SK-N-SH (cell line): Measurements from ENCODE around the gene HIPK3.

Source experiments
- POLR2AphosphoS5 ChIP-seq: IDR thresholded peaks from 2 replicates; pipeline ENCODE4 v1.6.1; 2012; ENCODE audit warnings: low read depth, low read length
- REST ChIP-seq: IDR thresholded peaks from 2 replicates; pipeline ENCODE4 v1.6.1; 2012; ENCODE audit warnings: mild to moderate bottlenecking, low read depth, low read length, moderate library complexity
- TAF1 ChIP-seq: IDR thresholded peaks from 2 replicates; pipeline ENCODE4 v1.6.1; 2012; ENCODE audit warnings: low read depth, mild to moderate bottlenecking, low read length, moderate library complexity, borderline replicate concordance
- YY1 ChIP-seq: IDR thresholded peaks from 2 replicates; pipeline ENCODE4 v1.4.0; 2012; ENCODE audit warnings: low read depth, mild to moderate bottlenecking

GRCh38 chr11:33325451-33325850, 68.3 kb downstream of the HIPK3 start:
- TF ChIP-seq TAF1 (no peak), POLR2AphosphoS5 (no peak), REST (no peak), YY1 (no peak)
